OCI-LY3 (cell line): Measurements from ENCODE around the gene FICD.

Experiments
- H2AFZ ChIP-seq: fragments of 200-600, 300-600 bp; shearing (Covaris generic); 2 replicates; pipeline ENCODE4 v1.6.0; 2014; ENCODE audit warnings: antibody characterized with exemption, low read depth, low read length
- H3K27ac ChIP-seq: fragments of 200-600, 300-600 bp; sonication (generic); 2 replicates; pipeline ENCODE4 v1.5.1; 2014; ENCODE audit warnings: mild to moderate bottlenecking, low read length, moderate library complexity, mixed read lengths
- H3K27me3 ChIP-seq: fragments of 200-600, 300-600 bp; sonication (generic); 2 replicates; pipeline ENCODE4 v1.6.1; 2014; ENCODE audit warnings: low read depth, low read length, mixed read lengths
- H3K36me3 ChIP-seq: fragments of 200-600, 300-600 bp; sonication (generic); replicated peaks from 2 replicates; pipeline ENCODE3; 2014; ENCODE audit warnings: low read depth, low read length, mixed read lengths
- H3K4me1 ChIP-seq: fragments of 300-600, 200-600 bp; sonication (generic); 2 replicates; pipeline ENCODE4 v1.6.1; 2014; ENCODE audit warnings: low read length, mixed read lengths
- H3K4me2 ChIP-seq: fragments of 200-600, 300-600 bp; sonication (generic); 2 replicates; pipeline ENCODE4 v1.6.1; 2014; ENCODE audit warnings: low read length, mixed read lengths
- H3K4me3 ChIP-seq: fragments of 300-600, 200-600 bp; sonication (generic); 2 replicates; pipeline ENCODE4 v1.5.1; 2014; ENCODE audit warnings: antibody characterized with exemption, mild to moderate bottlenecking, low read length, moderate library complexity
- H3K79me2 ChIP-seq: fragments of 300-600, 200-600 bp; shearing (Covaris generic); 2 replicates; pipeline ENCODE4 v1.6.1; 2014; ENCODE audit warnings: mild to moderate bottlenecking, low read length, mixed read lengths
- H3K9ac ChIP-seq: fragments of 300-600, 200-600 bp; shearing (Covaris generic); 2 replicates; pipeline ENCODE4 v1.6.0; 2014; ENCODE audit warnings: mild to moderate bottlenecking, low read length, moderate library complexity
- H3K9me3 ChIP-seq: fragments of 200-600, 300-600 bp; shearing (Covaris generic); 2 replicates; pipeline ENCODE4 v1.6.1; 2014; ENCODE audit warnings: low read length, mixed read lengths; ENCODE audit not compliant: insufficient read depth
- H4K20me1 ChIP-seq: fragments of 200-600, 300-600 bp; sonication (generic); 2 replicates; pipeline ENCODE4 v1.6.1; 2016; ENCODE audit warnings: low read length, mixed read lengths; ENCODE audit not compliant: insufficient read depth
- CTCF ChIP-seq: fragments of 200-600, 300-600 bp; sonication (generic); IDR thresholded peaks from 2 replicates; pipeline ENCODE4 v1.5.1; 2014; ENCODE audit warnings: antibody characterized with exemption, low read length, low read depth
- EZH2phosphoT487 ChIP-seq: fragments of 200-600 bp; shearing (Covaris generic); IDR thresholded peaks from 2 replicates; pipeline ENCODE4 v1.6.1; 2018; ENCODE audit warnings: antibody characterized with exemption, mixed run types, low read depth

The FICD gene

GRCh38 chr12:108478611-108479206 lies 36.4 kb upstream of the FICD start:
- H2AFZ ChIP-seq, result no peak overlapping the region
- no peaks in the 10 kb centered on the region; the same call in 1 of the 2 replicates for H3K27me3 ChIP-seq
- TF ChIP-seq EZH2phosphoT487 (no peak), CTCF (no peak)
- H3K9me3 ChIP-seq, result no peaks in the 10 kb centered on the region
- no peaks in the 10 kb centered on the region for H3K36me3 ChIP-seq
- H3K79me2 ChIP-seq, result no peaks in the 10 kb centered on the region
- no peak overlapping the region for H3K4me3 ChIP-seq
- peaks cover 4% of the 10 kb centered on the region; the same call in 1 of the 2 replicates for H3K4me1 ChIP-seq
- H3K9ac ChIP-seq, result no peak overlapping the region
- H4K20me1 ChIP-seq, result no peaks in the 10 kb centered on the region
- no peak overlapping the region for H3K4me2 ChIP-seq
- no peak overlapping the region for H3K27ac ChIP-seq

- H3K27me3 ChIP-seq, result no peaks in the 10 kb centered on the region
- H3K4me2 ChIP-seq, result no peak overlapping the region
- no peak overlapping the region for H3K4me3 ChIP-seq
- H3K9me3 ChIP-seq, result no peaks in the 10 kb centered on the region
- H3K79me2 ChIP-seq, result no peaks in the 10 kb centered on the region
- no peak overlapping the region for H2AFZ ChIP-seq
- H3K9ac ChIP-seq, result no peak overlapping the region
- H3K36me3 ChIP-seq, result no peaks in the 10 kb centered on the region
- peaks cover 4% of the 10 kb centered on the region; the same call in 1 of the 2 replicates for H3K4me1 ChIP-seq
- no peak overlapping the region for H3K27ac ChIP-seq
- TF ChIP-seq EZH2phosphoT487 (no peak), CTCF (no peak)
- H4K20me1 ChIP-seq, result no peaks in the 10 kb centered on the region
These were observed 35.6 kb upstream of the FICD start for GRCh38 chr12:108479364-108480070.

- TF ChIP-seq CTCF (no peak), EZH2phosphoT487 (no peak)
- no peaks in the 10 kb centered on the region for H3K27me3 ChIP-seq
- H2AFZ ChIP-seq, result no peak overlapping the region
- H3K27ac ChIP-seq, result no peak overlapping the region
- H3K4me2 ChIP-seq, result no peak overlapping the region
- H3K9ac ChIP-seq, result no peak overlapping the region
- H4K20me1 ChIP-seq, result no peaks in the 10 kb centered on the region
- no peak overlapping the region for H3K4me3 ChIP-seq
- no peaks in the 10 kb centered on the region for H3K36me3 ChIP-seq
- H3K4me1 ChIP-seq, result peaks cover 4% of the 10 kb centered on the region; the same call in 1 of the 2 replicates
- H3K79me2 ChIP-seq, result no peaks in the 10 kb centered on the region
- H3K9me3 ChIP-seq, result no peaks in the 10 kb centered on the region
These were observed 32.3 kb upstream of the FICD start for GRCh38 chr12:108482717-108483212.
